Panc1 (cell line): ENCODE data around the gene PAMR1. TPM values are rescaled to one million over a fixed set of nuclear protein-coding genes. Genes with fewer than 3 reads are reported as not detected.

Experiments used
- ATAC-seq: fragments of 200-7000 bp; cut with Tn5 transposase; 2 replicates; pipeline ENCODE4 v1.9.1; 2020; ENCODE audit warnings: mild to moderate bottlenecking, moderate library complexity
- BruUV-seq: library from RNA; stranded (reverse); fragments of 400-500 nt; replicated peaks from 2 replicates; lab custom pipeline; 2021; lab: Mats Ljungman, UMichigan
- CTCF ChIA-PET: fragments of 300-600 bp; sonication (Branson Sonifier 250); formaldehyde crosslinking; loops from one replicate; lab custom pipeline; 2022; ENCODE audit warnings: antibody characterized with exemption; lab: Charles Lee
- POLR2A ChIA-PET: fragments of 300-600 bp; sonication (Branson Sonifier 250); formaldehyde crosslinking; loops from one replicate; lab custom pipeline; 2022; ENCODE audit warnings: antibody characterized with exemption; lab: Charles Lee
- DNase-seq: peaks from one replicate; pipeline ENCODE4 v3.0.0-alpha.2; 2010; ENCODE audit warnings: low read depth, low spot score
- H3K27ac ChIP-seq: 2 replicates; pipeline ENCODE4 v1.5.1; 2011; ENCODE audit warnings: mild to moderate bottlenecking, low read length, inconsistent platforms
- H3K27me3 ChIP-seq: fragments of 200-500 bp; sonication (Bioruptor generic); 2 replicates; pipeline ENCODE4 v1.6.0; 2014; ENCODE audit warnings: low read length, inconsistent platforms; ENCODE audit not compliant: control insufficient read depth, insufficient read depth
- H3K36me3 ChIP-seq: fragments of 200-500 bp; sonication (Bioruptor generic); 2 replicates; pipeline ENCODE4 v1.5.1; 2014; ENCODE audit warnings: inconsistent platforms, mild to moderate bottlenecking, low read length, moderate library complexity; ENCODE audit not compliant: control insufficient read depth, insufficient read depth
- H3K4me1 ChIP-seq: 2 replicates; pipeline ENCODE4 v1.5.1; 2011; ENCODE audit warnings: inconsistent platforms, mild to moderate bottlenecking, low read length, moderate library complexity; ENCODE audit not compliant: control insufficient read depth, insufficient read depth
- H3K4me3 ChIP-seq, 2 experiments: 2 replicates each; pipeline ENCODE4 v1.5.1; 2011 to 2012; ENCODE audit warnings: low read depth in 2 of 2, low read length in 2 of 2, mild to moderate bottlenecking in 2 of 2, inconsistent platforms in 1 of 2, moderate library complexity in 1 of 2
- H3K9me3 ChIP-seq: fragments of 200-500 bp; sonication (Bioruptor generic); 2 replicates; pipeline ENCODE4 v1.5.1; 2014; ENCODE audit warnings: low read depth, mild to moderate bottlenecking, inconsistent platforms, low read length, moderate library complexity; ENCODE audit not compliant: control insufficient read depth, insufficient read depth
- CTCF ChIP-seq: fragments of 450-650 bp; IDR thresholded peaks from 2 replicates; pipeline ENCODE4 v1.5.1; 2017; ENCODE audit warnings: mild to moderate bottlenecking
- POLR2AphosphoS5 ChIP-seq: IDR thresholded peaks from 2 replicates; pipeline ENCODE4 v1.6.1; 2012; ENCODE audit warnings: mild to moderate bottlenecking, low read depth, low read length, moderate library complexity
- SIN3A ChIP-seq: IDR thresholded peaks from 2 replicates; pipeline ENCODE4 v1.6.1; 2012; ENCODE audit warnings: low read depth, mild to moderate bottlenecking, low read length, moderate library complexity, borderline replicate concordance; ENCODE audit not compliant: insufficient read depth
- TCF7L2 ChIP-seq: IDR thresholded peaks from 2 replicates; pipeline ENCODE4 v1.6.1; 2011; ENCODE audit warnings: mild to moderate bottlenecking, low read depth, low read length, inconsistent platforms
- in situ Hi-C: cut with HindIII; loops from 2 replicates; pipeline ENCODE4 v1.10.0; 2016; ENCODE audit warnings: low sequenced_read_pairs, low pct_unique_long_range_greater_than_20kb
- intact Hi-C: fragments of 100-400 bp; cut with micrococcal nuclease; formaldehyde crosslinking; loops from one replicate; pipeline ENCODE4 v1.10.0; 2022; ENCODE audit not compliant: unreplicated experiment
- total RNA-seq: library from RNA; stranded (reverse); gene quantifications from one replicate; pipeline ENCODE4 v1.2.1, GENCODE V29; 2021; ENCODE audit not compliant: unreplicated experiment
- TF ChIP-seq, protein P1 (sequence below), 2 experiments: IDR thresholded peaks; 2 replicates each; pipeline ENCODE4 v1.6.1; 2011 to 2012; ENCODE audit warnings: low read depth in 2 of 2, control low read depth in 1 of 2, low read length in 1 of 2, mild to moderate bottlenecking in 1 of 2, moderate library complexity in 1 of 2; ENCODE audit not compliant: insufficient read depth in 1 of 2

The PAMR1 gene
- total RNA-seq, 1 experiment from 2014 or later, result 0.13 TPM

DNA sequence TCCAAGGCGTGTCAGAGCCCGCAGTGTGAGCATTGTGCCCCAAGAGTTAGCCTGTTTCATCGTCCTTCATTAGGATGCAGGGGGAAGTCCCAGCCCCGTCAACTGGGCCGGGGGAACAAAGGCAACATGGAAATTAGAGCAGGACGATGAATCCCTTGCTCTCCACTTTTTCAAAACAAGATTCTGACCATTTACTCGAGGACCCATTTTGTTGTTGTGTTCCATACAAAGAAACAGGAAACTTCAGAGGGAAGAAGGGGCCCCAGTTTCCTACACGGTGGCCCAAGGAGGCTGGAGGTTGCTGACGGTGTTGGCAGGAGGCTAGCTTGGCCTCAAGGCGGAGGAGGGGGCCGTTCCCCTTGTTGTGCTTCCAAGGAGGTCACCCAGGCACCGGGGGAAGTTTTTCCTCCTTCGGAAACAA lies 62.1 kb downstream of the PAMR1 start:
- POLR2A ChIA-PET, result no interaction called here
- no TSS peak for BruUV-seq
- in situ Hi-C loops, result no loop called here

GRCh38 chr11:35461917-35462538 lies 63.4 kb downstream of the PAMR1 start:
- Histone ChIP-seq H3K4me1 (no peaks in the 10 kb centered on the region), H3K9me3 (no peaks in the 10 kb centered on the region), H3K27ac (no peak overlapping the region), H3K27me3 (peaks cover 33% of the 10 kb centered on the region), H3K36me3 (no peaks in the 10 kb centered on the region), H3K4me3 (no peak overlapping the region)
- ChIA-PET CTCF (no interaction called here), POLR2A (no interaction called here)
- DNase-seq (no peak), ATAC-seq (no peak)
- intact Hi-C loops (no loop called here), in situ Hi-C loops (no loop called here)
- no TSS peak for BruUV-seq
- no peak for TF ChIP-seq POLR2AphosphoS5
- TF ChIP-seq, protein P1, sequence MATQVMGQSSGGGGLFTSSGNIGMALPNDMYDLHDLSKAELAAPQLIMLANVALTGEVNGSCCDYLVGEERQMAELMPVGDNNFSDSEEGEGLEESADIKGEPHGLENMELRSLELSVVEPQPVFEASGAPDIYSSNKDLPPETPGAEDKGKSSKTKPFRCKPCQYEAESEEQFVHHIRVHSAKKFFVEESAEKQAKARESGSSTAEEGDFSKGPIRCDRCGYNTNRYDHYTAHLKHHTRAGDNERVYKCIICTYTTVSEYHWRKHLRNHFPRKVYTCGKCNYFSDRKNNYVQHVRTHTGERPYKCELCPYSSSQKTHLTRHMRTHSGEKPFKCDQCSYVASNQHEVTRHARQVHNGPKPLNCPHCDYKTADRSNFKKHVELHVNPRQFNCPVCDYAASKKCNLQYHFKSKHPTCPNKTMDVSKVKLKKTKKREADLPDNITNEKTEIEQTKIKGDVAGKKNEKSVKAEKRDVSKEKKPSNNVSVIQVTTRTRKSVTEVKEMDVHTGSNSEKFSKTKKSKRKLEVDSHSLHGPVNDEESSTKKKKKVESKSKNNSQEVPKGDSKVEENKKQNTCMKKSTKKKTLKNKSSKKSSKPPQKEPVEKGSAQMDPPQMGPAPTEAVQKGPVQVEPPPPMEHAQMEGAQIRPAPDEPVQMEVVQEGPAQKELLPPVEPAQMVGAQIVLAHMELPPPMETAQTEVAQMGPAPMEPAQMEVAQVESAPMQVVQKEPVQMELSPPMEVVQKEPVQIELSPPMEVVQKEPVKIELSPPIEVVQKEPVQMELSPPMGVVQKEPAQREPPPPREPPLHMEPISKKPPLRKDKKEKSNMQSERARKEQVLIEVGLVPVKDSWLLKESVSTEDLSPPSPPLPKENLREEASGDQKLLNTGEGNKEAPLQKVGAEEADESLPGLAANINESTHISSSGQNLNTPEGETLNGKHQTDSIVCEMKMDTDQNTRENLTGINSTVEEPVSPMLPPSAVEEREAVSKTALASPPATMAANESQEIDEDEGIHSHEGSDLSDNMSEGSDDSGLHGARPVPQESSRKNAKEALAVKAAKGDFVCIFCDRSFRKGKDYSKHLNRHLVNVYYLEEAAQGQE (IDR thresholded peaks at IDR 0.05; ENCODE audit: insufficient read depth in 1 of 2, low read depth in 2 of 2, low read length in 1 of 2), result no peak
- TF ChIP-seq CTCF, result no peak; the same call in 1 of the 2 replicates
- no peak for TF ChIP-seq TCF7L2
- TF ChIP-seq SIN3A, result no peak

More for the DNA sequence above, 62.1 kb downstream of the PAMR1 start:
- Histone ChIP-seq H3K4me3 (no peak overlapping the region), H3K4me1 (no peaks in the 10 kb centered on the region), H3K27me3 (peaks cover 33% of the 10 kb centered on the region), H3K27ac (no peak overlapping the region), H3K9me3 (no peaks in the 10 kb centered on the region), H3K36me3 (no peaks in the 10 kb centered on the region)
- intact Hi-C loops, result no loop called here
- no peak for TF ChIP-seq POLR2AphosphoS5
- TF ChIP-seq CTCF, result no peak
- ATAC-seq (no peak), DNase-seq (no peak)
- CTCF ChIA-PET, result no interaction called here
